ENCODE data around the gene DDA1.

DDA1 gene

GRCh38 chr19:17314007-17314593, 4.7 kb downstream of the DDA1 start:
- TF ChIP-seq EZH2phosphoT487 (conservative IDR thresholded peaks at IDR 0.05; ENCODE audit: low read length) (no peak), CTCF (IDR thresholded peaks at IDR 0.05; ENCODE audit: insufficient read depth, low read length, poor library complexity, severe bottlenecking) (no peak)
- H3K9me2 ChIP-seq (replicated peaks; ENCODE audit: insufficient read depth, low read length), result no peaks in the 10 kb centered on the region
- H3K79me2 ChIP-seq (ENCODE audit: insufficient read depth, low read length), result peaks cover 34% of the 10 kb centered on the region
- H3K9me3 ChIP-seq (ENCODE audit: insufficient read depth, low read length), result no peaks in the 10 kb centered on the region
- H3K4me3 ChIP-seq (ENCODE audit: insufficient read depth, low read length, poor library complexity, severe bottlenecking), result no peak overlapping the region
- H3F3A ChIP-seq (ENCODE audit: insufficient read depth), result no peaks in the 10 kb centered on the region
- no peak overlapping the region for H3K4me2 ChIP-seq (ENCODE audit: low read depth, low read length, poor library complexity, severe bottlenecking)
- no peaks in the 10 kb centered on the region for H4K20me1 ChIP-seq (ENCODE audit: low read depth, low read length)
- H3K27me3 ChIP-seq (ENCODE audit: low read length), result no peaks in the 10 kb centered on the region
- no peak overlapping the region for H2AFZ ChIP-seq (ENCODE audit: low read depth, low read length, severe bottlenecking)
- no peak overlapping the region for H3K9ac ChIP-seq (ENCODE audit: low read length)
- no peak overlapping the region for H3K27ac ChIP-seq (ENCODE audit: low read depth, low read length)
- H3K36me3 ChIP-seq (ENCODE audit: low read length), result no peaks in the 10 kb centered on the region

- Histone ChIP-seq H3K27me3 (ENCODE audit: low read length) (no peaks in the 10 kb centered on the region), H3K4me3 (ENCODE audit: insufficient read depth, low read length, poor library complexity, severe bottlenecking) (no peak overlapping the region), H3F3A (ENCODE audit: insufficient read depth) (no peaks in the 10 kb centered on the region), H3K9me2 (replicated peaks; ENCODE audit: insufficient read depth, low read length) (no peaks in the 10 kb centered on the region), H3K79me2 (ENCODE audit: insufficient read depth, low read length) (no peaks in the 10 kb centered on the region), H3K27ac (ENCODE audit: low read depth, low read length) (no peak overlapping the region), H3K4me2 (ENCODE audit: low read depth, low read length, poor library complexity, severe bottlenecking) (no peak overlapping the region), H3K9me3 (ENCODE audit: insufficient read depth, low read length) (no peaks in the 10 kb centered on the region), H3K36me3 (ENCODE audit: low read length) (no peaks in the 10 kb centered on the region), H2AFZ (ENCODE audit: low read depth, low read length, severe bottlenecking) (no peak overlapping the region), H4K20me1 (ENCODE audit: low read depth, low read length) (no peaks in the 10 kb centered on the region), H3K9ac (ENCODE audit: low read length) (no peak overlapping the region)
- TF ChIP-seq EZH2phosphoT487 (conservative IDR thresholded peaks at IDR 0.05; ENCODE audit: low read length) (no peak), CTCF (IDR thresholded peaks at IDR 0.05; ENCODE audit: insufficient read depth, low read length, poor library complexity, severe bottlenecking) (no peak)
These were observed 9.6 kb downstream of the DDA1 start for GRCh38 chr19:17318966-17319365.

- Histone ChIP-seq H3K4me2 (ENCODE audit: low read depth, low read length, poor library complexity, severe bottlenecking) (no peak overlapping the region), H3K9ac (ENCODE audit: low read length) (no peak overlapping the region), H3K36me3 (ENCODE audit: low read length) (no peaks in the 10 kb centered on the region), H3K79me2 (ENCODE audit: insufficient read depth, low read length) (no peaks in the 10 kb centered on the region), H3K9me3 (ENCODE audit: insufficient read depth, low read length) (no peaks in the 10 kb centered on the region), H3K9me2 (replicated peaks; ENCODE audit: insufficient read depth, low read length) (no peaks in the 10 kb centered on the region), H3K27me3 (ENCODE audit: low read length) (no peaks in the 10 kb centered on the region), H4K20me1 (ENCODE audit: low read depth, low read length) (no peaks in the 10 kb centered on the region), H3K4me3 (ENCODE audit: insufficient read depth, low read length, poor library complexity, severe bottlenecking) (no peak overlapping the region), H2AFZ (ENCODE audit: low read depth, low read length, severe bottlenecking) (no peak overlapping the region), H3K27ac (ENCODE audit: low read depth, low read length) (no peak overlapping the region), H3F3A (ENCODE audit: insufficient read depth) (no peaks in the 10 kb centered on the region)
- TF ChIP-seq CTCF (IDR thresholded peaks at IDR 0.05; ENCODE audit: insufficient read depth, low read length, poor library complexity, severe bottlenecking) (no peak), EZH2phosphoT487 (conservative IDR thresholded peaks at IDR 0.05; ENCODE audit: low read length) (no peak)
These were observed 10.3 kb downstream of the DDA1 start for GRCh38 chr19:17319473-17320238.
